ENCODE results near the gene MACROD2.

The MACROD2 gene

DNA sequence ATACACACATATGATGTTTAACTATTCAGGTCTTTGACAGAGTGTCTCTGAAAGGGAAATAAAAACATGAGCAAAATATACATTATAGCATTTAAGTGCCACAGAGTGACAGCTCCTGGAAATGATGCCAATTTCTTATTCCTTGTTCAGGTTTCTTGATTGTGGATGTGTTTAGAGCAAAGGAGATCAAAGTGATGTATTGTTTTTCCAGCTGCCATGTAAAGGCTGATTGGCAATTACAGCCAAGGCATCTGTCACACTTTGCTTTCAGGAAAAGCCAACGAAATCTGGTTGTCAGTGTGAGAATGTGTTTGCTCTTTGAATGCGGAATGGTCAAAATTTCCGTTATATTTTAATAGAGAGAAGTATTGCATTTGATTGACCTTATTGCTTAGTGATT is 689.9 kb downstream of the MACROD2 start:
- DNase-seq, result no peak

GRCh38 chr20:14687313-14687712 is 692.0 kb downstream of the MACROD2 start:
- no peak for DNase-seq

- DNase-seq, result no peak
These were observed 692.7 kb downstream of the MACROD2 start for GRCh38 chr20:14688005-14688404.

DNA sequence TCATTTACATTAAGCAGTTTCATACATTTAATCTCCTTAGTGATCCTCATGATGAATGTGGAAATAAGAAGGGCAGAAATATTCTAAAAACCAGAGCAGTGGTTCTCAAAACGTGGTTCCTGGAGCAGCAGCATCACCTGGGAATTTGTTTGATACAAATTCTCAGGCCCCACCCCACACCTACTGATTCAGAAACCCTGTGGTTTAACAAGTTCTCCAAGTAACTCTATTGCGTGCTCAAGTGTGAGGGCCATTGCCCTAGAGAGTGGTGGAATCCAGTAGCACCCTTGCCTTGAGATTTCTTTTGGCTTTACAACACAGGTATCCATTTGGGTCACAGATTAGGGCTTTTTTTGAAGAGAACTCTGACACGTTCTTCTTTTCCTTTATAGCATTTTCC is 696.7 kb downstream of the MACROD2 start:
- no peak for DNase-seq

DNA sequence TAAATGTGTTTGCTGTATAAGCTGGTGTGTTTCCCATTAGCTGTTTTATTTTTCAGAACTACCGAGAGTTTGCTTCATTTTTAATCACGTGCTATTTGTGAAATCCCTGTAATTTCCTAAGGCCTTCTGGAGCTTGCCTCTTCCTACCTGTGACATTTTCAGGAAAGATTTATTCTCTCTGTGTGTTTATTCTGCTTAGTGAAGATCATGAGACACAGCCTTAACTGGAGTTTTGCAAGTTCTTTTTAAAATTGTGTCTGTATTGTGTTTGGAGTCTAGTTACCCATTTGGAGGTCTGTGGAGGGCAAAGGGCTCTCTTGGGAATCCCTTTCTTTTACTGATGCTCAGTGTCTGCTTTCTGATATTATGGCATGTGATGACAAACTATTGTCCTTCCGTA is 701.2 kb downstream of the MACROD2 start:
- DNase-seq, result no peak

DNA sequence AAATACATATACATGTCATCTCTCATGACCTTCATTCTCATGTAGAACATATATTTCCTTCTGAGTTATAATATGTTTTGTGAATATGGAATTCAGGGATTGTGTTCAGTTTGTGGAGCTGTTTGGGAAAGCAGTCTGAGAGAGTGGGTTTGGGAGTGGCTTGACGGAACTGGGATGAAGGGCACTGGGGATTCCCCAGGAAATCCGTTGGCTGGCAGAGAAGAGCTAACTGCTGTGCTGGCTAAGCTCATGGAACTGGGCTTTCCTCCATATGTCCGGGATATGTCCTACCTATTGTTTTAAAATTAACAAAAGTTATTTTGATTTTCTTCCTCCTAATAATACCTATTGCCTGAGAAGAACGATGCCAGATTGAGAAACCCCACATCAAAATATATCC is 701.6 kb downstream of the MACROD2 start:
- DNase-seq, result no peak

DNA sequence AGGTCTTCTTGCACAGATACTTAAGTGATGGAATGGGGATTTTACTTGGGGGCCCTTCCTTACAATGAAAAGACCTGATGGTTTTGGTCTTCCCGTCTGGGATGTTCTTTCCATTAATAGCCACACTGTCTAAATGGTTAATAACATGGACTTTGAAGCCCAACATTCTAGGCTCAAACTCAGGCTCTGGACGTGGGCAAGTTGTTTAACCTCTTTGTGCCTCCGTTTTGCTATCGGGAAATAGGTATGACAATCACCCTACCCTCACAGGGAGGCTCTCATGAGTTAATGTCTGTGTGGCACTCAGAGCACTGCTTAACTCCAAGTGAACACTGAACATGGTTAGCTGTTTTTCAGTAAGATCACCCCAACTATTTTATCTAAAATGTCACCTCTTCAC is 702.8 kb downstream of the MACROD2 start:
- no peak for DNase-seq

DNA sequence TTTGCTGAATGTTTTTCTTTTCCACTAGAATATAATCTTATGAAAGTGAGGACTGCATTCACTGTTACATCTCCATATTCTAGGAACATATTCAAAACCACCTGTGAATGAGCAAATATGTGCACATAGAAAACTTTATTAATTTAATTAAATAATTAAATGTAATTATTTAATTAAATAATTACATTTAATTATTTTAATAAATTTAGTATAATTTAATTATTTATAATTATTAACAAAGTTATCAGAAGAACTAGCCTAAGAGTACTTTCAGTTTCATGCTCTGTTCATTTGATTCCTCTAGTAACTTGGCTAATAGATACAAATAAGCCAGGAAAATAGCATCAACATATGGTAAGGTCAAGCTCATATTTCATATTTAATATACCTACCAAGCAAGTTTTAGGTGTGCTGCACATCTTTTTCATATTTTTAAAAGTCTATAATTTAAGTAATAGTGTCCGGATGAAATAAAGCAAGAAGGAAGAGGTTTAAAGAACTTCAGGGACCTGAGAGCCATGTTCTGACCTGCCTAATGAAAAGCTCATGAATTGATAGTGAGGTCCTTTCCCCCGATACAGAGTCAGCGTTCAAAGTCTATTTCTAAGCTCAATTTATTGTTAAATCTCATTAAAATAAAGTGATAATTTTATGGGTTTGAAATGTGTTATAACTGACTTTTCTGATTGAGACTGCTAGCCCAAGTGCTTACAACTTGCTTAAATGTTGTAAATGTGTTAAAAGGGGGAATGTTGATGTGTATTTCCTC is 703.5 kb downstream of the MACROD2 start:
- DNase-seq, result no peak

DNA sequence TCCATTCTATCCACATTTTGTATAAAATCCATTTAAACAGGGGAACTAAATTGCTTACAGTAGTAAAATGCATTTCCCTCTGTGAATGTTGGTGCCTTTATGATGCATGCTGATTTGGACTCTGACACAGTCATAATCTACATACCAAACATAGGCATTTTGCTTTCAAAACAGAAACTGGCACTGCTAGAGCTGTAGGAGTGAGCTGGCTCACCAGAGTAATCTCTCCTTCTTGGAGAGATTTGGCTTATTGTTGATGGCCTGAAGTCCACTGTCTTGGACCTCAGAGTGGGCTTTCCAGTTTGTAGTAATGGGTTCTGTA is 705.3 kb downstream of the MACROD2 start:
- DNase-seq, result no peak

DNA sequence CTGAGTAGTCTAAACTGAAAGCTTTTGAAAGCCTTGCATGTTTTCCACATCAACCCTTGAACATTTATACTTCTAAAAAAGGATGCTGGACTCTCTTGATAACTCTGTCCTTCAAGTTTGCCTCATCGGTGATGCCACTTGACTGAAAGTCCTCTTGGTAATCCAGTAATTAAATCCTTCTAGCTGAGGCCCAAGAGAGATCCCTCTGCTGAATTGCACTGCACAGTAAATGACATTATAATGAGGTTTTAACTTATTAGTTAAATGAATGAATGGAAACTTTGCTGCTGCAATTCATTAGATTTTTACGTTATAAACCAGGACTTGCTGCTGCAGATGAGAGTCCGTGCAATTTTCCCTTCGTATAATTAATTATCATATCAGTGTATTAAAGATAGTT is 706.0 kb downstream of the MACROD2 start:
- DNase-seq, result no peak

- no peak for DNase-seq
These were observed 711.2 kb downstream of the MACROD2 start for GRCh38 chr20:14706555-14706954.

DNA sequence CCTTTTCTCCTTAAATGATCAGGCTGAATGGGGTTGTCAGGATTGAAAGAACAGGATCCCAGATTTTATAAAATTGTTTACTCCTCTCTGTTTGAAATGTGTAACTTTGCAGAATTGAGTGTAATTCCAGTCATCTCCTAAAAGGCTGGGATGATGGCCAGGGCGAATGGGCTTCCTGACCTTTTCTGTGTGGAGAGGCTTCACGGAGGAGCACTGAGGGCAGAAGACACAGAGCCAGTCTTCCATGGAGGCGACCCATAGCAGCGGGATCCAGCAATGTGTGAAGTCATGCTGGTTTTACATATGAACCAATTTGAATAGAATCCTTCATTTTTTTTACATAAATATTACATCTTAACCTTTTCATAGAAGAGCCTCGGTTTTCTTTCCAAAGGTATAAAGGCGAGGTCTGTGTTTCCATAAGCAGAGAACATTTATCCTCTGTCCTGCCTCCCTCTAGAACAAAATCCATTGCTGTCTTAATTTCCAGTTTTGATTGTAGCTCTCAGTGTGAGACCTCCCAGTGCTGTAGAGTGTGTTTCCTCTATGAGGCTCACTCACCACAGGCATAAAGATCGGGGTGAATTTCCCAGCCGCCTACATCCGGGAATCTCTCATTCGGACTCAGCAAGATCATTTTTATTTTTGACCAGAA is 711.8 kb downstream of the MACROD2 start:
- no peak for DNase-seq

DNA sequence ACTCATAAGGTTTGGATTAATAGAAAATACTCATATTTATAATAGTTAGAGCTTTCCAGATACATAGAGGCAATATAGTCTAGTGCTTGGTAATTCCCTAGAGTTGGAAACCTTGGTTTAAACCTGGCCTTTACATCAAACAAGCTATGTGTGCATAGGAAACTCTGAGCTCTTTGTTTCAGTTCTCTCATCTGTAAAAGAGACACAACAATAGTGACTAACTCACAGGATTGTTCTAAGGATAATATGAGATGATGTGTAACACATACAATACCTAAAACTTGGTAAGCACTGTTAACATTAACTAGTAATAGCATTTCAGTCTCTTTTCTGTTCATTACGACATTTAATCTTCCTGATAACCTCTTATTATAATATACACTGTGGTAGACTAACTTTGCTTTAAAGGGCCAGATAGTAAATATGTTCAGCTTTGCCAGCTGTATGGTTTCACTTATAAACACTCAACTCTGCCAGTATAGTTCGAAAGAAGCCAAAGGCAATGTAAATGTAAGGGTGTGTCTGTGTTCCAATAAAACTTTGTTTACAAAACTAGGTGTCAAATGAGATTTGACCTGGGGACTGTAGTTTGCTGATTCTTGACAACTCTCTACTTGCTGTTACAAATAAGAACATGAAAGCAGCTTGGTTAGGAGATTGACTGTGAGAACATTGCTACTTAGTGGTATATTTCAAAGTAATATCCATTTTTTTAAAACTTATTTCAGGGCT is 712.7 kb downstream of the MACROD2 start:
- no peak for DNase-seq

- DNase-seq, result no peak
These were observed 714.1 kb downstream of the MACROD2 start for GRCh38 chr20:14709439-14709838.

- no peak for DNase-seq
These were observed 715.6 kb downstream of the MACROD2 start for GRCh38 chr20:14710951-14711350.

DNA sequence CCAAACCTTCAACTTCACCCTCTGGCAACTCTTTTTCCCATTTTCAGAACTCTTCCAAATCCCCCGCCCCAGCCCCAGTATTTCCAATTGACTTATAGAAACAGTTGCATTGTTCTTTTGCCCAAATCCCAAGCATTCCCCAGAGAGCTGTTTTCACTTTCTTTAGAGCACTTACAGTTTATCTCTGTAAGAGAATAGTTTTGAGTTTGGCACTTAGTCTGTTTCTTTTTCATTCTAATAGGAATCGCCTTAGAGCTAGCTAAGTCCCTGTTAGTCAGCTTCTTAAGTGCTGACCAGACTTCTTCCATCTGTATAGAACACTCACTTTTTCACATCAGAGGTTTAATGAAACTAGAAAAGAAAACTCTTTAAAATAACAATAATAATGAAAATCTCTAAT is 716.3 kb downstream of the MACROD2 start:
- no peak for DNase-seq

GRCh38 chr20:14712302-14712739 is 717.0 kb downstream of the MACROD2 start:
- DNase-seq, result no peak

DNA sequence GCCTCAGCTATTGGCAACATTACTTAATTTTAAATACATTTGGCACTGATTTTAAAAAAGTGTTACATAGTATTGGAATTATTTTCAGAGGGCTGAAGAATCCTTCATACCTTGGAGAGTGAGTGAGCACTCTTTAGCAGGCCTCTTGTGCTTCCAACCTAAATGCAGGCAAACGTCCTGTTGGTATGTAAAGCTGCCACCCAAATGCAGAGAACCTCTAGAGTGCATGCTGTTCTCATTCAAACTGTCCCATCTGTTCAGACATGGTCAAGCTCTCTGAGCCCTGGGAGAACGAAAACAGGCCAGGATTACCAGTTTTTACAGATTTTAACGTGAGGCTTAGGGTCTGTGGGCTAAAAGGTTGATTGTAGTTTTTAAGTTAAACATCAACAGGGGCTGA is 720.1 kb downstream of the MACROD2 start:
- DNase-seq, result no peak

DNA sequence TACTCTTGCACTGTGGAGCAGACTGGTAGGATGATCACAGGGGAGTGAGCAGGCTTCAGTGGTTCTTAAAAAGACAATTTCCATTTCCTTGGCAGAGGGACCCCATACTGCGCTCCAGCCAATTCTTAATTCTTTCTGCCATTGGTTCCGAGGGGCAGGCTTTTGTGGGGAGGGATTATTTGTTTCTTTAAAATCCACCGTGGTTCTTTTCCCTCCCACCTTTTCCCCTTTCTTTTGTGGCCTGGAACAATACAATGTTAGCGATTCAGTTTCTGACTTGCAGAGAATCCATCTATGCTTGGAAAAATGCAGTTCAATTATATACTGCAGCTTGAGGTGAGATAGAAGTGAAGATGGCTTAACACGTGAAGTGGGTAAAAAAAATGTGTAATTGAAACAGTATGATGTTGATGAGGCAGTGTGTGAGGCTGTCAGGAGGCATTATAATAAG is 721.1 kb downstream of the MACROD2 start:
- DNase-seq, result no peak

DNA sequence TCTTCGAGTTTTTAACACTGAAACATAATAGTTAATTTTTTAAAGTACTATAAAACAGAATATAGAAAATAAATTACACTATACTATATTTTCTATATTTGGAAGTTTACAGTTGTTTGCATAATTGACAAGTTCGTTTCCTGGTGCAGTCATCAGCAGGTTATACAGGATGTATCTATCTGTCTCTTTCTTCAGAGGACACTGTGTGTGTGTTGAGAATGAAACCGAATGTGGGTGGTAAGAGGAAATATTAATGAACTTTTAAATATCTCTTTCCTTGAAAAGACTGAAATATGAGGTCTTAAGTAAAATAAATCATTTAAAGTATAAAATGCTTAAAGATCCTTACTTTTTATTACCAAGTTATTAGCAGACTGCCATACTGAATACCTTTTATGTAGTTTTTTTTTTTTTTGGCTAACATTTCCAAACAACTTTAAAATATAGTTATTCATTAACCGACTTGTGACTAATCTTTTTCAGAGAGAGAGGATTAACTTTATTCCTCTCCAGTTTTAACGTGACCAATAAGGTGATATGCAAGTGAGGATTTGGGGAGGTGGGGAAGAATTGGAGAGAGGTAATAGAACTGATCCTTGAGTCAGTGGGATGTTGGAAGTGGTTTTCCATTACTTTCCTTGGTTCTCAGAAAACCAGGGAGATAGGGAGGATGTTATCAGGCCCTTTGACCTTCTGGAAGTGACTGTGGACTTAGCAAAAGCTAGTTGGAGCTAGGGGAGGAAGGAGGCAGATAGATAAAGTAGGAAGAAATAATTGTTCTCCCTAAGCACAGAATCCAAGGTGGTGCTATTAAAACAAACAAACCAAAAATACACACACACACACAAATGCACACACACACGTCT is 722.1 kb downstream of the MACROD2 start:
- DNase-seq, result no peak

DNA sequence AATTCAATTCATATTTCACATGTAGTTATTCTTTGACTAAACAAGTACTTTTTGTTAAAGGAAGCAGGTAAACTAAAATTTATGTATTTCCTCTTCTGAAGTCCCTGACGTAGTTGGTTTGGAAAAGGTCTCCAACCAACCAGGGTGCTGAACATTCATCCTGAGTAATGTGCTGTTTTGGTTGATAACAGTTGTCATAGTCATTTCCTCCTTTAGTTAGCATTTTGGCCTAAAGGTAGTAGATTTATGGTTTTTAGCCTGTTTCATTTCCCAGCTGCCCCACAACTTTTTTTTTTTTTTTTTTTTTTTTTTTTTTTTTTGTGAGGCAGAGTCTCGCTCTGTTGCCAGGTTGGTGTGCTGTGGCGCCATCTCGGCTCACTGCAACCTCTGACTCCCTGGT is 724.9 kb downstream of the MACROD2 start:
- no peak for DNase-seq

GRCh38 chr20:14721926-14722452 is 726.7 kb downstream of the MACROD2 start:
- DNase-seq, result no peak

DNA sequence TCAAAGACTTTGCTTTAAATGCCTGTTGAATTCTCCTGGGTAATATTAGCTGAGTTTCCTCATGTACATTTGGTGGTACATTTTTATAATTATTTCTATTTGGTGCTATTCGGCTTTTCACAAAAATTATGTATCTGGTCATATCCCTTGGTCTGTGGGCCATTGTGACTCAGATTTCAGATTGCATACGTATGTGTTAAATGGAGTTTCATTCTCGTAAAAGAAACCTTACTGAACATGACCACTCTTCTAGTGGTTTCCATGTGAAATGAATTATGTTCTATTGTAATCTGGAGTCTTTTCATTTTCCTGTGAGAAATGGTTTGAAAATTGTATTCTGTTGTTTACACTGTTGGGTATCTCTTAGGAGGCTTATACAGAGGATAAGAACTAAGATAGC is 728.3 kb downstream of the MACROD2 start:
- DNase-seq, result no peak
